ENCODE results near the gene CD36. TPM values are rescaled to one million over a fixed set of nuclear protein-coding genes. Genes with fewer than 3 reads are reported as not detected.

The CD36 gene
- 1.3 TPM in 1 of 2 replicates, not detected in the other for total RNA-seq (2014; rRNA removed; shearing (Covaris generic))
- polyA plus RNA-seq (2016; fragmentation: Nextera tagmentation; extraction: Ambion mirVana), result 0.48 and 0.53 TPM in 2 replicates

DNA sequence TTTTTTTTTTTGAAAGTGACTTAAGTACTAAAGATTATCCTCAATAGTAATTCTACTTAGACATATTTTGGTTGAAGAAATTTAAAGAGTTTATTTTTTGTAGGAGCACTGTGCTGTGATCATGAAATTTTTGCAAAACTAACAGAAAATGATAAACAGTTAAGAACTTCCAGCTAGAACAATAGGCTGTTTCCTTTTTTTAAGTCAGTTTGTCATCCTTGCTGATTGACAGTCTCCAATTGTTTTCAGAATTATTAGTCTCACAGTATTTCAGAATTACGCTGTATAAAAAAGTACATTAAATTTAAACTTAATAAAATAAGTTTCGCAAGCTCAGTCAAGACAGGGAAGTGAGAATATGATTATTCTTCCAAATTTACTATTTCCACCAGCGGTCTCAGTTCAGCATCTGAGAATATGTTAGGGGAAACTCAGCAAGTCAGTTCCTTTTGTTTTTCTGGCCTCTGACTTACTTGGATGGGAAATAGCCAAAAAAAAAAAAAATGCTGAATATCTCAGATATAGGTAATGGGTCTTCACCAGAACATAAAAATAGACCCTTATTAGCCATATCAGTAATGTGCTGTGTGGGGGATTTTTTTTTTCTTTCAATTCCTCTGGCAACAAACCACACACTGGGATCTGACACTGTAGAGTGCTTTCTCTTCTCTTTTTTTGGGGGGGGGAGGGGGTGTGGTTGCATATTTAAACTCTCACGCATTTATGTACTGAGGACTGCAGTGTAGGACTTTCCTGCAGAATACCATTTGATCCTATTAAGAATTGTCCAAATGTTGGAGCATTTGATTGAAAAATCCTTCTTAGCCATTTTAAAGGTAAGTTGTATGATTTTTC is at the start of gene CD36:
CD36 (plus strand) TSS at position 732 of the 855 bp plus-strand sequence. CDS start 8,099 bp downstream, outside the sequence.
- H4K20me1 ChIP-seq (ENCODE audit: insufficient read depth), result no peaks in the 10 kb centered on the region
- H3K9me3 ChIP-seq (ENCODE audit: low read depth), result no peaks in the 10 kb centered on the region
- H3F3A ChIP-seq (ENCODE audit: insufficient read depth), result peaks cover 48% of the 10 kb centered on the region
- H2AFZ ChIP-seq, result no peak within 1 kb of the TSS
- H3K9ac ChIP-seq, result no peak within 1 kb of the TSS
- no peak within 1 kb of the TSS for H3K4me3 ChIP-seq
- H3K4me1 ChIP-seq (ENCODE audit: insufficient read depth), result peaks cover 60% of the 10 kb centered on the region
- WGBS, 2 experiments (ENCODE audit: low coverage in 1 of 2, low lambda C conversion rate in 2 of 2, missing lambda C conversion rate in 2 of 2), result 92 to 94% methylated on average over 4 of the region's 4 CpGs
- no peaks in the 10 kb centered on the region for H3K9me2 ChIP-seq (ENCODE audit: insufficient read depth)
- no peak within 1 kb of the TSS for H3K4me2 ChIP-seq (ENCODE audit: unreplicated experiment)
- TF ChIP-seq EZH2phosphoT487 (IDR thresholded peaks at IDR 0.05; ENCODE audit: insufficient read depth, low read depth) (no peak), EZH2 (IDR thresholded peaks at IDR 0.05; ENCODE audit: insufficient read depth, poor library complexity, severe bottlenecking) (no peak)
- no peak for DNase-seq
- in situ Hi-C loops (cut with MboI), result no loop called here
- no peaks in the 10 kb centered on the region for H3K27me3 ChIP-seq (replicated peaks; ENCODE audit: insufficient read depth)
- no peaks in the 10 kb centered on the region for H3K79me2 ChIP-seq (ENCODE audit: insufficient read depth)
- H3K27ac ChIP-seq, result no peak within 1 kb of the TSS
- no peaks in the 10 kb centered on the region for H3K36me3 ChIP-seq (ENCODE audit: low read depth)

DNA sequence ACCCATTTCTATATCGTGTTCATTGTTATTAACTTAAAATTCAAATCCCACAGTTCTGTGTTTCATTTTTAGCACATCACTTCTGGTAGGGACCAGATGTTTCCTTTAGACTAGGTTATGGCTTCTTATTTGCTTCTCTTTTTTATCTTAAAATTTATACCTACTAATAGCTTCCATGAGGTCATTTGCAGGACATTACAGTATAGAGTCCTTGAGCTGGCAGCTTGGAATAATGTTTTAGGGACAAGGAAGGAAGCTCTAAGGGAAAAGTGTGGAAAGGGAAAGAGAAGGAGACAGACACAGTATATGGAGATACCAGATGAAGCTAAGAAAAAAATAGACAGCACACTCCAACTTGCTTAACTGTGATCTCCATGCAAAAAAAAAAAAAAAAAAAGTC is 48.8 kb upstream of the CD36 start:
- no peaks in the 10 kb centered on the region for H3K36me3 ChIP-seq (ENCODE audit: low read depth)
- H3F3A ChIP-seq (ENCODE audit: insufficient read depth), result no peaks in the 10 kb centered on the region
- no peaks in the 10 kb centered on the region for H3K9me3 ChIP-seq (ENCODE audit: low read depth)
- H3K4me2 ChIP-seq (ENCODE audit: unreplicated experiment), result no peak overlapping the region
- no peaks in the 10 kb centered on the region for H3K9me2 ChIP-seq (ENCODE audit: insufficient read depth)
- no peak for DNase-seq
- H2AFZ ChIP-seq, result no peak overlapping the region
- H3K4me3 ChIP-seq, result no peak overlapping the region
- TF ChIP-seq EZH2phosphoT487 (IDR thresholded peaks at IDR 0.05; ENCODE audit: insufficient read depth, low read depth), result no peak
- TF ChIP-seq EZH2 (IDR thresholded peaks at IDR 0.05; ENCODE audit: insufficient read depth, poor library complexity, severe bottlenecking), result no peak
- H3K79me2 ChIP-seq (ENCODE audit: insufficient read depth), result no peaks in the 10 kb centered on the region
- peaks cover 5% of the 10 kb centered on the region for H3K4me1 ChIP-seq (ENCODE audit: insufficient read depth)
- WGBS, 2 experiments (ENCODE audit: low coverage in 1 of 2, low lambda C conversion rate in 2 of 2, missing lambda C conversion rate in 2 of 2), result 90 to 94% methylated on average over 1 of the region's 1 CpG
- no peak overlapping the region for H3K27ac ChIP-seq
- no peaks in the 10 kb centered on the region for H3K27me3 ChIP-seq (replicated peaks; ENCODE audit: insufficient read depth)
- no peaks in the 10 kb centered on the region for H4K20me1 ChIP-seq (ENCODE audit: insufficient read depth)
- H3K9ac ChIP-seq, result no peak overlapping the region
- in situ Hi-C loops (cut with MboI), result no loop called here

DNA sequence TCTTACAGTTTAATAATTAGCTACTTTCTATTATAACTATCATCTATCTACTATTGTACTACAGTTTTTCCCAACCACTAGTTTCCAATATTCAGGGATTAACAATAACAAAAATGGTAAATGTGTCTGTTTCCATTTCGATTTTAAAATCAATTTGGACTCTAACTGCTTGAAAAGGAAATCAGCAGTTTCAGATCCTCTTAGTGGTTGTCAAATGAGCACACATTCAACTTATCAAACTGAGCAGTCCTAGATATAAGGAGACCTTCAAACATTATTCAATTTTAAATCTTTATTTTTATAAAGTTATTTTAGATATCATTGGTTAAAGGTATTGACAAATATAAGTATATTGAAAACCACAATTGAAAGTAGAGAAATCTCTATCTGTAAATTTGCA is 46.8 kb upstream of the CD36 start:
- Histone ChIP-seq H3K79me2 (ENCODE audit: insufficient read depth) (no peaks in the 10 kb centered on the region), H3K9me2 (ENCODE audit: insufficient read depth) (no peaks in the 10 kb centered on the region), H2AFZ (no peak overlapping the region), H3F3A (ENCODE audit: insufficient read depth) (no peaks in the 10 kb centered on the region), H3K4me1 (ENCODE audit: insufficient read depth) (peaks cover 7% of the 10 kb centered on the region), H3K36me3 (ENCODE audit: low read depth) (no peaks in the 10 kb centered on the region), H3K9me3 (ENCODE audit: low read depth) (no peaks in the 10 kb centered on the region), H3K9ac (no peak overlapping the region), H3K27ac (no peak overlapping the region), H4K20me1 (ENCODE audit: insufficient read depth) (no peaks in the 10 kb centered on the region), H3K4me3 (no peak overlapping the region), H3K4me2 (ENCODE audit: unreplicated experiment) (no peak overlapping the region), H3K27me3 (replicated peaks; ENCODE audit: insufficient read depth) (no peaks in the 10 kb centered on the region)
- WGBS, 2 experiments (ENCODE audit: low coverage in 1 of 2, low lambda C conversion rate in 2 of 2, missing lambda C conversion rate in 2 of 2), result 50 to 57% methylated on average over 1 of the region's 1 CpG
- TF ChIP-seq EZH2phosphoT487 (IDR thresholded peaks at IDR 0.05; ENCODE audit: insufficient read depth, low read depth) (no peak), EZH2 (IDR thresholded peaks at IDR 0.05; ENCODE audit: insufficient read depth, poor library complexity, severe bottlenecking) (no peak)
- no peak for DNase-seq
- in situ Hi-C loops (cut with MboI), result no loop called here

GRCh38 chr7:80593869-80594586 is 44.4 kb upstream of the CD36 start:
- in situ Hi-C loops (cut with MboI), result no loop called here
- Histone ChIP-seq H2AFZ (peak overlapping the region; percentile 38), H3K9me2 (ENCODE audit: insufficient read depth) (no peaks in the 10 kb centered on the region), H3K4me1 (ENCODE audit: insufficient read depth) (peaks cover 7% of the 10 kb centered on the region), H3K36me3 (ENCODE audit: low read depth) (no peaks in the 10 kb centered on the region), H3F3A (ENCODE audit: insufficient read depth) (no peaks in the 10 kb centered on the region), H4K20me1 (ENCODE audit: insufficient read depth) (no peaks in the 10 kb centered on the region), H3K27ac (no peak overlapping the region), H3K9me3 (ENCODE audit: low read depth) (no peaks in the 10 kb centered on the region), H3K4me2 (ENCODE audit: unreplicated experiment) (no peak overlapping the region), H3K79me2 (ENCODE audit: insufficient read depth) (no peaks in the 10 kb centered on the region), H3K9ac (no peak overlapping the region), H3K4me3 (no peak overlapping the region), H3K27me3 (replicated peaks; ENCODE audit: insufficient read depth) (no peaks in the 10 kb centered on the region)
- peak; percentile 7 for DNase-seq
- 53 to 59% methylated on average over 7 of the region's 7 CpGs for WGBS, 2 experiments (ENCODE audit: low coverage in 1 of 2, low lambda C conversion rate in 2 of 2, missing lambda C conversion rate in 2 of 2)
- TF ChIP-seq EZH2phosphoT487 (IDR thresholded peaks at IDR 0.05; ENCODE audit: insufficient read depth, low read depth) (no peak), EZH2 (IDR thresholded peaks at IDR 0.05; ENCODE audit: insufficient read depth, poor library complexity, severe bottlenecking) (no peak)

Data from GM23248 (cell line).